OCI-LY1 (cell line): Measurements from ENCODE around the gene ATM.
"Not testable (repeated sequence)": the region's sequence is repeated elsewhere in the genome, so short reads cannot be mapped to it uniquely, and the experiment has no call there.

Experiments used
- EZH2 ChIP-seq: fragments of 200-600 bp; sonication (generic), shearing (Covaris generic); IDR thresholded peaks from 2 replicates; pipeline ENCODE4 v1.8.0; 2017; ENCODE audit warnings: borderline replicate concordance, mixed run types, mild to moderate bottlenecking, antibody characterized with exemption, low read length, moderate library complexity, mixed read lengths
- TF ChIP-seq, protein P1 (sequence below): fragments of 200-600 bp; sonication (generic), shearing (Covaris generic); IDR thresholded peaks from 2 replicates; pipeline ENCODE4 v1.5.1; 2017; ENCODE audit warnings: mild to moderate bottlenecking, antibody characterized with exemption, low read length, moderate library complexity, mixed read lengths

DNA sequence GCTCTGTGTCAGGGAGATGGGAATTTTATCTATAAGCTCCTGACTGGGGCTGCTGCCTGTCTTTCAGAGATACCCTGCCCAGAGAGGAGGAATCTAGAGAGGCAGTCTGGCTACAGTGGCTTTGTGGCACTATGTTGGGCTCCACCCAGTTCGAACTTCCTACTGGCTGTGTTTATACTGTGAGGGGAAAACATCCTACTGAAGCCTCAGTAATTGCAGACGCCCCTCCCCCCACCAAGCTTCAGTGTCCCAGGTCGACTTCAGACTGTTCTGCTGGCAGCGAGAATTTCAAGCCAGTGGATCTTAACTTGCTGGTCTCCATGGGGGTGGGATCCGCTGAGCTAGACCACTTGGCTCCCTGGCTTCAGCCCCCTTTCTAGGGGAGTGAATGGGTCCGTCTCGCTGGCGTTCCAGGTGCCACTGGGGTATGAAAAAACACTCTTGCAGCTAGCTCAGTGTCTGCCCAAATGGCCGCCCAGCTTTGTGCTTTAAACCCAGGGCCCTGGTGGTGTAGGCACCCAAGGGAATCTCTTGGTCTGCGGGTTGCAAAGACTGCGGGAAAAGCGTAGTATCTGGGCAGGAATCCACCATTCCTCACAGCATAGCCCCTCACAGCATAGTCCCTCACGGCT is 54.2 kb downstream of the ATM start:
- TF ChIP-seq, protein P1, sequence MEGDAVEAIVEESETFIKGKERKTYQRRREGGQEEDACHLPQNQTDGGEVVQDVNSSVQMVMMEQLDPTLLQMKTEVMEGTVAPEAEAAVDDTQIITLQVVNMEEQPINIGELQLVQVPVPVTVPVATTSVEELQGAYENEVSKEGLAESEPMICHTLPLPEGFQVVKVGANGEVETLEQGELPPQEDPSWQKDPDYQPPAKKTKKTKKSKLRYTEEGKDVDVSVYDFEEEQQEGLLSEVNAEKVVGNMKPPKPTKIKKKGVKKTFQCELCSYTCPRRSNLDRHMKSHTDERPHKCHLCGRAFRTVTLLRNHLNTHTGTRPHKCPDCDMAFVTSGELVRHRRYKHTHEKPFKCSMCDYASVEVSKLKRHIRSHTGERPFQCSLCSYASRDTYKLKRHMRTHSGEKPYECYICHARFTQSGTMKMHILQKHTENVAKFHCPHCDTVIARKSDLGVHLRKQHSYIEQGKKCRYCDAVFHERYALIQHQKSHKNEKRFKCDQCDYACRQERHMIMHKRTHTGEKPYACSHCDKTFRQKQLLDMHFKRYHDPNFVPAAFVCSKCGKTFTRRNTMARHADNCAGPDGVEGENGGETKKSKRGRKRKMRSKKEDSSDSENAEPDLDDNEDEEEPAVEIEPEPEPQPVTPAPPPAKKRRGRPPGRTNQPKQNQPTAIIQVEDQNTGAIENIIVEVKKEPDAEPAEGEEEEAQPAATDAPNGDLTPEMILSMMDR = not testable (repeated sequence)
- not testable (repeated sequence) for TF ChIP-seq EZH2
